HL-60 (cell line): ENCODE measurements around the gene STYX.

ENCODE experiments used
- POLR2AphosphoS5 ChIP-seq: IDR thresholded peaks from 2 replicates; pipeline ENCODE4 v1.6.1; 2012; ENCODE audit warnings: low read depth
- TF ChIP-seq, protein P1 (sequence below): IDR thresholded peaks from one replicate; pipeline ENCODE4 v1.5.1; 2011; ENCODE audit warnings: low read length, control low read depth, inconsistent platforms; ENCODE audit not compliant: insufficient read depth

DNA sequence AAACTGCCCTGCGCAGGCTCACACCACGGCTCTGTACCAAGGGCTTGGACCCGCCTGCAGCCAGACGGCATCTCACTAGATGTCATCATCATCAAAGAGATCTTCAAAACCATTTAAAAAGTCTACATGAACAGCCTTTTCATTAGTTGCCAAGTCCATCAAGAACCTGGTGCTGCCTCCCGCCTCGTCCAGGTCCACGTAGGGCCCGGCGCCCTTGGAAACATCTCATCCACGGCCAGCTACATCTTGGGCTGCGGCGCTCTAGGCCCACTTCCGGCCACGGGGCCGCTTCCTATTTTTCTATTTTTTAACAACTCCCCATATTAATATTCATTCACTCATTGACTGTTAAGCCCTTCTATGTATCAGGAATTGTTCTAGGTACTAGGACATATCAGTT lies 68.9 kb downstream of the STYX start:
- TF ChIP-seq, protein P1, sequence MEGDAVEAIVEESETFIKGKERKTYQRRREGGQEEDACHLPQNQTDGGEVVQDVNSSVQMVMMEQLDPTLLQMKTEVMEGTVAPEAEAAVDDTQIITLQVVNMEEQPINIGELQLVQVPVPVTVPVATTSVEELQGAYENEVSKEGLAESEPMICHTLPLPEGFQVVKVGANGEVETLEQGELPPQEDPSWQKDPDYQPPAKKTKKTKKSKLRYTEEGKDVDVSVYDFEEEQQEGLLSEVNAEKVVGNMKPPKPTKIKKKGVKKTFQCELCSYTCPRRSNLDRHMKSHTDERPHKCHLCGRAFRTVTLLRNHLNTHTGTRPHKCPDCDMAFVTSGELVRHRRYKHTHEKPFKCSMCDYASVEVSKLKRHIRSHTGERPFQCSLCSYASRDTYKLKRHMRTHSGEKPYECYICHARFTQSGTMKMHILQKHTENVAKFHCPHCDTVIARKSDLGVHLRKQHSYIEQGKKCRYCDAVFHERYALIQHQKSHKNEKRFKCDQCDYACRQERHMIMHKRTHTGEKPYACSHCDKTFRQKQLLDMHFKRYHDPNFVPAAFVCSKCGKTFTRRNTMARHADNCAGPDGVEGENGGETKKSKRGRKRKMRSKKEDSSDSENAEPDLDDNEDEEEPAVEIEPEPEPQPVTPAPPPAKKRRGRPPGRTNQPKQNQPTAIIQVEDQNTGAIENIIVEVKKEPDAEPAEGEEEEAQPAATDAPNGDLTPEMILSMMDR: no peak
- TF ChIP-seq POLR2AphosphoS5: no peak
